HepG2 (cell line): ENCODE measurements around the gene MYH9. TPM values are rescaled to one million over a fixed set of nuclear protein-coding genes. Genes with fewer than 3 reads are reported as not detected.

ENCODE experiments used
- AFF4 ChIP-seq: sonication (generic); formaldehyde crosslinking; IDR thresholded peaks from 2 replicates; pipeline ENCODE4 v1.4.0; 2020; ENCODE audit warnings: missing genetic modification reagents
- CTCF ChIP-seq: sonication (generic); formaldehyde crosslinking; IDR thresholded peaks from 2 replicates; pipeline ENCODE4 v1.5.0; 2020; ENCODE audit warnings: mild to moderate bottlenecking, missing genetic modification reagents, moderate library complexity
- DNMT3B ChIP-seq: conservative IDR thresholded peaks from 2 replicates; pipeline ENCODE4 v1.6.1; 2016; ENCODE audit warnings: missing biosample characterization, control low read depth
- GATAD2A ChIP-seq: IDR thresholded peaks from 2 replicates; pipeline ENCODE4 v1.6.1; 2016
- IKZF5 ChIP-seq: IDR thresholded peaks from 2 replicates; pipeline ENCODE4 v1.6.1; 2018; ENCODE audit warnings: missing genetic modification reagents, mild to moderate bottlenecking, missing compliant biosample characterization
- RXRB ChIP-seq: IDR thresholded peaks from 2 replicates; pipeline ENCODE4 v1.6.1; 2016; ENCODE audit warnings: borderline replicate concordance, missing genetic modification reagents, missing compliant biosample characterization
- SRSF9 ChIP-seq: fragments of 200-400 bp; formaldehyde crosslinking; IDR thresholded peaks from 2 replicates; pipeline ENCODE4 v1.6.1; 2018; ENCODE audit warnings: borderline replicate concordance, mild to moderate bottlenecking, low read depth, low read length; ENCODE audit not compliant: insufficient read depth, poor library complexity, severe bottlenecking
- ZC3H13 ChIP-seq: sonication (generic); formaldehyde crosslinking; IDR thresholded peaks from 2 replicates; pipeline ENCODE4 v1.8.1; 2023; ENCODE audit warnings: mild to moderate bottlenecking, missing genetic modification reagents, moderate library complexity
- ZHX2 ChIP-seq, 2 experiments: sonication (generic) in 1 of 2; formaldehyde crosslinking in 1 of 2; IDR thresholded peaks; 2 replicates each; pipeline versions ENCODE4 v1.6.1 to v1.9.0; 2014 to 2022; ENCODE audit warnings: antibody characterized with exemption in 1 of 2, borderline replicate concordance in 1 of 2, inconsistent platforms in 1 of 2, low read depth in 1 of 2, missing genetic modification reagents in 1 of 2
- ZNF136 ChIP-seq: sonication (generic); formaldehyde crosslinking; IDR thresholded peaks from 2 replicates; pipeline ENCODE4 v1.8.1; 2022; ENCODE audit warnings: low read depth, mild to moderate bottlenecking, moderate library complexity, missing genetic modification reagents
- ZNF3 ChIP-seq: IDR thresholded peaks from 2 replicates; pipeline ENCODE4 v1.7.0; 2017; ENCODE audit warnings: inconsistent platforms
- ZNF644 ChIP-seq: IDR thresholded peaks from 2 replicates; pipeline ENCODE4 v1.6.1; 2016; ENCODE audit warnings: low read depth
- ZNF83 ChIP-seq: sonication (generic); formaldehyde crosslinking; IDR thresholded peaks from 2 replicates; pipeline ENCODE4 v1.4.0; 2020; ENCODE audit warnings: missing genetic modification reagents, mild to moderate bottlenecking, borderline replicate concordance
- ZSCAN30 ChIP-seq: sonication (generic); formaldehyde crosslinking; IDR thresholded peaks from 2 replicates; pipeline ENCODE4 v1.5.0; 2020; ENCODE audit warnings: mild to moderate bottlenecking, missing genetic modification reagents
- polyA plus RNA-seq, 8 experiments: library from polyadenylated mRNA; depleted of rRNA in 3 of 8; stranded (reverse) in 7 of 8; unstranded in 1 of 8; fragments of >200 nt; fragmentation: Illumina TruSeq in 4 of 8; extraction: Trizol in 4 of 8; gene quantifications; 2 replicates each; pipeline versions ENCODE4 v1.2.1 to v1.2.3, GENCODE V29; 2011 to 2016; ENCODE audit warnings: low read depth in 4 of 8, missing spikeins in 1 of 8, mixed read lengths in 1 of 8; ENCODE audit not compliant: insufficient read depth in 1 of 8
- total RNA-seq, 5 experiments: library from RNA; depleted of rRNA; stranded (reverse); fragments of >200 nt; fragmentation: Illumina TruSeq; extraction: Trizol; gene quantifications; 2 replicates each; pipeline ENCODE4 v1.2.3, GENCODE V29; 2016; ENCODE audit warnings: low read depth in 1 of 5

MYH9 gene
- total and polyA plus RNA-seq, 2 of the 13 experiments (the other 11 are each of a cell fraction or from before 2014, with no cell fraction given), result 50.7 to 98.5 TPM

GRCh38 chr22:36422287-36423014 lies 34.7 kb upstream of the MYH9 start (continued):
- no peak for TF ChIP-seq ZHX2 (IDR thresholded peaks at IDR 0.05; ENCODE audit: low read depth)
- no peak for TF ChIP-seq ZHX2 (CRISPR knock-in tag; IDR thresholded peaks at IDR 0.05; ENCODE audit: borderline replicate concordance)
- TF ChIP-seq ZNF644, result no peak
- no peak for TF ChIP-seq ZNF3 (CRISPR knock-in tag)
- TF ChIP-seq IKZF5 (CRISPR knock-in tag), result peak; percentile 68; the same call in 1 of the 2 replicates
- TF ChIP-seq SRSF9, result no peak
- no peak for TF ChIP-seq ZNF83 (CRISPR knock-in tag)
- TF ChIP-seq DNMT3B (CRISPR knock-in tag), result no peak
- TF ChIP-seq ZC3H13 (CRISPR knock-in tag), result peak; percentile 36; the same call in 1 of the 2 replicates
- TF ChIP-seq ZNF136 (CRISPR knock-in tag), result 0 out of 2 replicates have a peak, but pooled peaks have one; percentile 54
- no peak for TF ChIP-seq AFF4 (CRISPR knock-in tag)
- TF ChIP-seq GATAD2A (CRISPR knock-in tag), result peak; percentile 57; the same call in 1 of the 2 replicates
- TF ChIP-seq CTCF (CRISPR knock-in tag), result no peak
- no peak for TF ChIP-seq ZSCAN30 (CRISPR knock-in tag)
- peak; percentile 64; the same call in 1 of the 2 replicates for TF ChIP-seq RXRB
